IMR-90 (cell line): Measurements from ENCODE around the gene GALM. TPM values are rescaled to one million over a fixed set of nuclear protein-coding genes. Genes with fewer than 3 reads are reported as not detected.

ENCODE experiments used
- ATAC-seq: fragments of 200-7000 bp; cut with Tn5 transposase; 2 replicates; pipeline ENCODE4 v1.9.1; 2020; ENCODE audit warnings: low read depth, mild to moderate bottlenecking, moderate library complexity
- BruUV-seq: library from RNA; stranded (reverse); fragments of 400-500 nt; replicated peaks from 2 replicates; lab custom pipeline; 2021; lab: Mats Ljungman, UMichigan
- CTCF ChIA-PET: fragments of 300-600 bp; formaldehyde crosslinking; extraction: SDS; loops from one replicate; lab custom pipeline; 2021; ENCODE audit warnings: antibody characterized with exemption; lab: Yijun Ruan, JAX
- POLR2A ChIA-PET: fragments of 300-600 bp; sonication (Branson Sonifier 250); formaldehyde crosslinking; loops from one replicate; lab custom pipeline; 2022; ENCODE audit warnings: antibody characterized with exemption; ENCODE audit not compliant: unreplicated experiment; lab: Charles Lee
- DNase-seq: peaks from one replicate; pipeline ENCODE4 v3.0.0; 2013
- H2AFZ ChIP-seq: replicated peaks from 2 replicates; pipeline ENCODE3; 2013; ENCODE audit warnings: low read length, mild to moderate bottlenecking; ENCODE audit not compliant: poor library complexity
- H2AK5ac ChIP-seq: 2 replicates; pipeline ENCODE4 v1.6.1; 2013; ENCODE audit warnings: low read depth, low read length, inconsistent platforms
- H2AK9ac ChIP-seq: replicated peaks from 2 replicates; pipeline ENCODE3; 2013; ENCODE audit warnings: mild to moderate bottlenecking, low read depth, low read length, moderate library complexity; ENCODE audit not compliant: poor library complexity
- H2BK120ac ChIP-seq: 2 replicates; pipeline ENCODE4 v1.6.1; 2013; ENCODE audit warnings: low read depth, low read length, inconsistent platforms
- H2BK15ac ChIP-seq: 3 replicates; pipeline ENCODE4 v1.6.1; 2013; ENCODE audit warnings: low read depth, low read length, inconsistent platforms
- H2BK20ac ChIP-seq: 2 replicates; pipeline ENCODE4 v1.6.1; 2013; ENCODE audit warnings: low read depth, mild to moderate bottlenecking, inconsistent platforms, low read length, moderate library complexity
- H2BK5ac ChIP-seq: 2 replicates; pipeline ENCODE4 v1.6.1; 2013; ENCODE audit warnings: mild to moderate bottlenecking, low read depth, low read length, inconsistent platforms; ENCODE audit not compliant: poor library complexity, severe bottlenecking
- H3K14ac ChIP-seq: replicated peaks from 2 replicates; pipeline ENCODE4 v1.6.1; 2013; ENCODE audit warnings: low read depth, low read length, inconsistent platforms
- H3K18ac ChIP-seq: 2 replicates; pipeline ENCODE4 v1.6.1; 2013; ENCODE audit warnings: low read depth, low read length, control low read depth
- H3K23ac ChIP-seq: 2 replicates; pipeline ENCODE4 v1.6.1; 2013; ENCODE audit warnings: low read depth, low read length, inconsistent platforms
- H3K27ac ChIP-seq: 2 replicates; pipeline ENCODE4 v1.5.1; 2013; ENCODE audit warnings: mild to moderate bottlenecking, control low read depth, low read length; ENCODE audit not compliant: insufficient read depth
- H3K27me3 ChIP-seq: 2 replicates; pipeline ENCODE4 v1.6.1; 2013; ENCODE audit warnings: low read length; ENCODE audit not compliant: control insufficient read depth, insufficient read depth
- H3K36me3 ChIP-seq: 2 replicates; pipeline ENCODE4 v1.6.1; 2013; ENCODE audit warnings: low read length, mixed read lengths; ENCODE audit not compliant: control insufficient read depth, insufficient read depth
- H3K4ac ChIP-seq: 2 replicates; pipeline ENCODE4 v1.6.1; 2013; ENCODE audit warnings: low read depth, low read length, inconsistent platforms
- H3K4me1 ChIP-seq: 2 replicates; pipeline ENCODE4 v1.6.1; 2013; ENCODE audit warnings: low read length, mixed read lengths; ENCODE audit not compliant: control insufficient read depth, insufficient read depth
- H3K4me2 ChIP-seq: 2 replicates; pipeline ENCODE4 v1.6.1; 2013; ENCODE audit warnings: low read depth, mild to moderate bottlenecking, control low read depth, low read length, moderate library complexity
- H3K4me3 ChIP-seq: 2 replicates; pipeline ENCODE4 v1.5.1; 2013; ENCODE audit warnings: low read depth, mild to moderate bottlenecking, control low read depth, low read length, moderate library complexity; ENCODE audit not compliant: insufficient read depth
- H3K56ac ChIP-seq: 2 replicates; pipeline ENCODE4 v1.6.1; 2013; ENCODE audit warnings: low read length, inconsistent platforms; ENCODE audit not compliant: insufficient read depth; ENCODE audit errors: extremely low read depth
- H3K79me1 ChIP-seq, 2 experiments: 2 replicates each; pipeline ENCODE4 v1.6.1; 2013; ENCODE audit warnings: low read length in 2 of 2, inconsistent platforms in 1 of 2, low read depth in 1 of 2
- H3K9ac ChIP-seq: 2 replicates; pipeline ENCODE4 v1.6.1; 2013; ENCODE audit warnings: low read depth, low read length, control low read depth
- H3K9me1 ChIP-seq: 2 replicates; pipeline ENCODE4 v1.6.1; 2013; ENCODE audit warnings: low read length, inconsistent platforms; ENCODE audit not compliant: insufficient read depth
- H3K9me3 ChIP-seq: 2 replicates; pipeline ENCODE4 v1.6.1; 2013; ENCODE audit warnings: low read length; ENCODE audit not compliant: control insufficient read depth, insufficient read depth
- H4K20me1 ChIP-seq: 2 replicates; pipeline ENCODE4 v1.6.1; 2013; ENCODE audit warnings: low read length, inconsistent platforms; ENCODE audit not compliant: insufficient read depth
- H4K5ac ChIP-seq: 2 replicates; pipeline ENCODE4 v1.6.1; 2013; ENCODE audit warnings: mild to moderate bottlenecking, low read depth, low read length, control low read depth
- H4K8ac ChIP-seq, 2 experiments: 2 replicates each; pipeline ENCODE4 v1.6.1; 2013; ENCODE audit warnings: low read depth in 2 of 2, low read length in 2 of 2, control low read depth in 1 of 2, inconsistent platforms in 1 of 2
- H4K91ac ChIP-seq: 2 replicates; pipeline ENCODE4 v1.6.1; 2013; ENCODE audit warnings: low read depth, low read length, inconsistent platforms; ENCODE audit not compliant: insufficient read depth
- BHLHE40 ChIP-seq: fragments of 150-350 bp; IDR thresholded peaks from 2 replicates; pipeline ENCODE4 v1.6.1; 2016; ENCODE audit warnings: mild to moderate bottlenecking, low read depth, low read length
- CEBPB ChIP-seq: IDR thresholded peaks from 2 replicates; pipeline ENCODE4 v1.6.1; 2012; ENCODE audit warnings: low read depth, low read length, improper control_type of control experiment
- CHD1 ChIP-seq: IDR thresholded peaks from 2 replicates; pipeline ENCODE4 v1.6.1; 2012; ENCODE audit warnings: low read depth, low read length, improper control_type of control experiment
- ELK1 ChIP-seq: fragments of 150-350 bp; IDR thresholded peaks from 2 replicates; pipeline ENCODE4 v1.6.1; 2016; ENCODE audit warnings: low read depth, mild to moderate bottlenecking, low read length, moderate library complexity, borderline replicate concordance
- FOS ChIP-seq: fragments of 150-350 bp; IDR thresholded peaks from 2 replicates; pipeline ENCODE4 v1.6.1; 2016; ENCODE audit warnings: low read depth, low read length
- MAFK ChIP-seq: IDR thresholded peaks from 2 replicates; pipeline ENCODE4 v1.6.1; 2012; ENCODE audit warnings: low read depth, low read length, improper control_type of control experiment
- MAZ ChIP-seq: IDR thresholded peaks from 2 replicates; pipeline ENCODE4 v1.6.1; 2012; ENCODE audit warnings: low read depth, mild to moderate bottlenecking, low read length, improper control_type of control experiment, moderate library complexity, borderline replicate concordance
- MXI1 ChIP-seq: IDR thresholded peaks from 2 replicates; pipeline ENCODE4 v1.6.1; 2012; ENCODE audit warnings: low read depth, mild to moderate bottlenecking, low read length, moderate library complexity, borderline replicate concordance
- NFE2L2 ChIP-seq: fragments of 150-350 bp; IDR thresholded peaks from 2 replicates; pipeline ENCODE4 v1.6.1; 2016; ENCODE audit warnings: low read depth, mild to moderate bottlenecking, low read length
- POLR2A ChIP-seq: IDR thresholded peaks from 2 replicates; pipeline ENCODE4 v1.6.1; 2012; ENCODE audit warnings: mild to moderate bottlenecking, low read depth, low read length
- RAD21 ChIP-seq: IDR thresholded peaks from 2 replicates; pipeline ENCODE4 v1.6.1; 2012; ENCODE audit warnings: low read length, improper control_type of control experiment
- RCOR1 ChIP-seq: IDR thresholded peaks from 2 replicates; pipeline ENCODE4 v1.6.1; 2012; ENCODE audit warnings: mild to moderate bottlenecking, low read length, improper control_type of control experiment; ENCODE audit not compliant: insufficient replicate concordance
- RFX5 ChIP-seq: IDR thresholded peaks from 2 replicates; pipeline ENCODE4 v1.8.0; 2012; ENCODE audit warnings: low read depth, mild to moderate bottlenecking, low read length, moderate library complexity
- SMC3 ChIP-seq: fragments of 150-350 bp; IDR thresholded peaks from 2 replicates; pipeline ENCODE4 v1.6.1; 2016; ENCODE audit warnings: low read depth, mild to moderate bottlenecking, antibody characterized with exemption, low read length, moderate library complexity
- USF2 ChIP-seq: fragments of 150-350 bp; IDR thresholded peaks from 2 replicates; pipeline ENCODE4 v1.6.1; 2017; ENCODE audit warnings: mild to moderate bottlenecking, antibody characterized with exemption, low read length, low read depth
- WGBS, 2 experiments: methylation state at CpG; one replicate each; pipeline versions ENCODE4 v1.1.5 to v1.1.7; 2013; ENCODE audit warnings: missing lambda C conversion rate in 2 of 2; ENCODE audit not compliant: insufficient read length in 1 of 2; ENCODE audit errors: extremely low coverage in 2 of 2; 5-methylcytosine and 5-hydroxymethylcytosine counted together
- dilution Hi-C: fragments of 300-500 bp; cut with HindIII; formaldehyde crosslinking; loops from one replicate; pipeline ENCODE4 v1.14.3; 2018; ENCODE audit warnings: low sequenced_read_pairs; ENCODE audit not compliant: unreplicated experiment
- in situ Hi-C: fragments of 300-500 bp; cut with MboI; formaldehyde crosslinking; loops from 3 replicates; pipeline ENCODE4 v1.14.3; 2019; ENCODE audit warnings: low sequenced_read_pairs, inconsistent platforms, mixed read lengths
- intact Hi-C: fragments of 100-400 bp; cut with micrococcal nuclease; formaldehyde crosslinking; loops from 2 replicates; pipeline ENCODE4 v1.10.0; 2022
- polyA plus RNA-seq, 3 experiments: library from polyadenylated mRNA; depleted of rRNA; stranded (reverse); fragments of >200 nt; gene quantifications; 2 replicates each; pipeline ENCODE4 v1.2.3, GENCODE V29; 2012; ENCODE audit warnings: low replicate concordance in 1 of 3
- total RNA-seq: library from RNA; depleted of rRNA; stranded (reverse); fragments of >200 nt; gene quantifications from 2 replicates; pipeline ENCODE4 v1.2.3, GENCODE V29; 2012
- TF ChIP-seq, protein P1 (sequence below): conservative IDR thresholded peaks from 2 replicates; pipeline ENCODE4 v1.5.1; 2012; ENCODE audit warnings: mild to moderate bottlenecking, low read depth, low read length, improper control_type of control experiment

GALM gene
- total and polyA plus RNA-seq, 2 of the 4 experiments (the other 2 are of a cell fraction), result 12.1 to 24.2 TPM

DNA sequence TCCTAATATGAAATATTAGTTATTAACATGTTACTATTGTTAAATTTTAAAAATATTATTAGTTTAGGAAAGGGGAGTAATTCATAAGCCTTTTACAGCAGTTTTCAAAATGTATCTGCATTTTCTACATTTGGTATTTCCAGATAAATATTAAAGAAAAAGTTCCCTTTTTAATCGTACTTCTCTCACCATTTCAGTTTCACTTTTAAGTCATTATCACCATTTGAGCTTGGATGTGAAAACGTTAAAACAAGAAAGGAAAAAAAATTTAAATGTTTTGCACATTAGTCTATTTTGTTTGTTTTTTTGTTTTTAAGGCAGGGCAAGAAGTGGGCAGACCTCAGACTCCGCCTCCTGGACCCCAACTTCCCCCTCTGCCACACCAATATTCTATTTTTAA lies 88.6 kb downstream of the GALM start:
- no TSS peak for BruUV-seq
- Histone ChIP-seq H3K4me1 (peaks cover 3% of the 10 kb centered on the region; the same call in 1 of the 2 replicates), H4K20me1 (peaks cover 14% of the 10 kb centered on the region), H2BK15ac (no peak overlapping the region), H3K9ac (no peak overlapping the region), H2AFZ (no peak overlapping the region), H2BK20ac (no peak overlapping the region), H3K4ac (no peak overlapping the region), H3K9me3 (no peaks in the 10 kb centered on the region), H3K27me3 (no peaks in the 10 kb centered on the region), H3K18ac (no peak overlapping the region), H3K27ac (no peak overlapping the region), H3K4me3 (no peak overlapping the region), H2AK9ac (no peak overlapping the region), H2BK120ac (no peak overlapping the region), H3K36me3 (peaks cover 1% of the 10 kb centered on the region), H4K5ac (no peak overlapping the region), H3K56ac (no peak overlapping the region), H4K91ac (no peak overlapping the region), H4K8ac (no peak overlapping the region), H3K9me1 (no peaks in the 10 kb centered on the region), H3K4me2 (no peak overlapping the region), H3K79me1 (peaks cover 3 to 16% of the 10 kb centered on the region in 2 experiments; a peak in 2 of 4 replicates), H3K14ac (no peak overlapping the region), H2AK5ac (no peak overlapping the region), H3K23ac (no peak overlapping the region), H2BK5ac (no peak overlapping the region)
- CTCF ChIA-PET, result interaction anchor here (0.6 kb wide), 1 partner anchor 681 kb away, joined by 7 read pairs; no protein-coding TSS in a partner anchor
- dilution Hi-C loops, result no loop called here
- WGBS, 2 experiments, result no CpG with 5 or more reads among the region's 3 CpGs
- POLR2A ChIA-PET, result no interaction called here
- DNase-seq, result no peak
- intact Hi-C loops, result no loop called here
- in situ Hi-C loops, result no loop called here
- TF ChIP-seq BHLHE40, result no peak
- no peak for TF ChIP-seq MAFK
- no peak for TF ChIP-seq NFE2L2
- TF ChIP-seq ELK1, result no peak
- TF ChIP-seq, protein P1, sequence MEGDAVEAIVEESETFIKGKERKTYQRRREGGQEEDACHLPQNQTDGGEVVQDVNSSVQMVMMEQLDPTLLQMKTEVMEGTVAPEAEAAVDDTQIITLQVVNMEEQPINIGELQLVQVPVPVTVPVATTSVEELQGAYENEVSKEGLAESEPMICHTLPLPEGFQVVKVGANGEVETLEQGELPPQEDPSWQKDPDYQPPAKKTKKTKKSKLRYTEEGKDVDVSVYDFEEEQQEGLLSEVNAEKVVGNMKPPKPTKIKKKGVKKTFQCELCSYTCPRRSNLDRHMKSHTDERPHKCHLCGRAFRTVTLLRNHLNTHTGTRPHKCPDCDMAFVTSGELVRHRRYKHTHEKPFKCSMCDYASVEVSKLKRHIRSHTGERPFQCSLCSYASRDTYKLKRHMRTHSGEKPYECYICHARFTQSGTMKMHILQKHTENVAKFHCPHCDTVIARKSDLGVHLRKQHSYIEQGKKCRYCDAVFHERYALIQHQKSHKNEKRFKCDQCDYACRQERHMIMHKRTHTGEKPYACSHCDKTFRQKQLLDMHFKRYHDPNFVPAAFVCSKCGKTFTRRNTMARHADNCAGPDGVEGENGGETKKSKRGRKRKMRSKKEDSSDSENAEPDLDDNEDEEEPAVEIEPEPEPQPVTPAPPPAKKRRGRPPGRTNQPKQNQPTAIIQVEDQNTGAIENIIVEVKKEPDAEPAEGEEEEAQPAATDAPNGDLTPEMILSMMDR, result no peak
- TF ChIP-seq POLR2A, result no peak
- TF ChIP-seq RCOR1, result no peak
- TF ChIP-seq CEBPB, result no peak
- no peak for TF ChIP-seq CHD1
- no peak for TF ChIP-seq USF2
- TF ChIP-seq RAD21, result no peak
- no peak for TF ChIP-seq MAZ
- no peak for TF ChIP-seq RFX5
- TF ChIP-seq FOS, result no peak
- TF ChIP-seq MXI1, result no peak
- TF ChIP-seq SMC3, result no peak
- ATAC-seq, result no peak
